ENCODE data around the gene LARP1. TPM values are rescaled to one million over a fixed set of nuclear protein-coding genes. Genes with fewer than 3 reads are reported as not detected.

The LARP1 gene
- polyA plus RNA-seq, 4 donors = 16.8 to 104 (median 43.0) TPM

- Histone ChIP-seq H3K36me3 (ENCODE audit: control insufficient read depth in 3 of 3, insufficient read depth in 2 of 3, low read depth in 1 of 3, low read length in 3 of 3) (no peaks in the 10 kb centered on the region), H3K4me3 (ENCODE audit: low read depth in 1 of 3, low read length in 3 of 3) (peak overlapping the region; percentile 90 to 94 (median 91)), H3K4me1 (ENCODE audit: control insufficient read depth in 3 of 3, insufficient read depth in 2 of 3, low read depth in 1 of 3, low read length in 2 of 3) (peaks cover 6 to 16% (median 6%) of the 10 kb centered on the region in 3 donors), H3K27ac (ENCODE audit: low read depth in 1 of 3, low read length in 2 of 3) (peak overlapping the region; percentile 98 to 100 (median 98)), H3K27me3 (ENCODE audit: control insufficient read depth in 3 of 3, insufficient read depth in 3 of 3, low read length in 3 of 3) (no peaks in the 10 kb centered on the region), H3K9me3 (ENCODE audit: control insufficient read depth in 2 of 2, insufficient read depth in 1 of 2, low read depth in 1 of 2, low read length in 1 of 2) (no peaks in the 10 kb centered on the region)
- FAIRE-seq (no peak), DNase-seq (peak; percentile 94 to 99)
- 0% methylated on average over 58 to 59 of the region's 59 CpGs for WGBS, 3 donors
These were observed 102.5 kb downstream of the LARP1 start for GRCh38 chr5:154857530-154858296.

GRCh38 chr5:154858297-154858971, 103.3 kb downstream of the LARP1 start, which contains the start of gene CNOT8:
CNOT8 (plus strand) TSS chr5:154858627; CDS start chr5:154863279, 4,652 bp downstream.
- Histone ChIP-seq H3K4me3 (ENCODE audit: low read depth in 1 of 3, low read length in 3 of 3) (peak within 1 kb of the TSS; percentile 90 to 94 (median 91)), H3K36me3 (ENCODE audit: control insufficient read depth in 3 of 3, insufficient read depth in 2 of 3, low read depth in 1 of 3, low read length in 3 of 3) (peaks cover 0 to 3% (median 0%) of the 10 kb centered on the region in 3 donors), H3K4me1 (ENCODE audit: control insufficient read depth in 3 of 3, insufficient read depth in 2 of 3, low read depth in 1 of 3, low read length in 2 of 3) (peaks cover 6 to 16% (median 6%) of the 10 kb centered on the region in 3 donors), H3K27me3 (ENCODE audit: control insufficient read depth in 3 of 3, insufficient read depth in 3 of 3, low read length in 3 of 3) (no peaks in the 10 kb centered on the region), H3K27ac (ENCODE audit: low read depth in 1 of 3, low read length in 2 of 3) (peak within 1 kb of the TSS; percentile 98 to 100 (median 98)), H3K9me3 (ENCODE audit: control insufficient read depth in 2 of 2, insufficient read depth in 1 of 2, low read depth in 1 of 2, low read length in 1 of 2) (no peaks in the 10 kb centered on the region)
- 0 to 1% (median 0%) methylated on average over 51 to 65 of the region's 65 CpGs for WGBS, 3 donors
- peak; percentile 97 to 98 for DNase-seq
- no peak for FAIRE-seq

GRCh38 chr5:154858972-154859871, 104.0 kb downstream of the LARP1 start:
- peak; percentile 51 to 57 for DNase-seq
- Histone ChIP-seq H3K4me3 (ENCODE audit: low read depth in 1 of 3, low read length in 3 of 3) (peak overlapping the region; percentile 90 to 94 (median 91)), H3K36me3 (ENCODE audit: control insufficient read depth in 3 of 3, insufficient read depth in 2 of 3, low read depth in 1 of 3, low read length in 3 of 3) (peaks cover 0 to 7% (median 0%) of the 10 kb centered on the region in 3 donors), H3K9me3 (ENCODE audit: control insufficient read depth in 2 of 2, insufficient read depth in 1 of 2, low read depth in 1 of 2, low read length in 1 of 2) (no peaks in the 10 kb centered on the region), H3K27ac (ENCODE audit: low read depth in 1 of 3, low read length in 2 of 3) (peak overlapping the region; percentile 98 to 100 (median 98)), H3K4me1 (ENCODE audit: control insufficient read depth in 3 of 3, insufficient read depth in 2 of 3, low read depth in 1 of 3, low read length in 2 of 3) (peaks cover 6 to 16% (median 6%) of the 10 kb centered on the region in 3 donors), H3K27me3 (ENCODE audit: control insufficient read depth in 3 of 3, insufficient read depth in 3 of 3, low read length in 3 of 3) (no peaks in the 10 kb centered on the region)
- no peak for FAIRE-seq
- 0 to 1% (median 0%) methylated on average over 26 of the region's 26 CpGs for WGBS, 3 donors

DNA sequence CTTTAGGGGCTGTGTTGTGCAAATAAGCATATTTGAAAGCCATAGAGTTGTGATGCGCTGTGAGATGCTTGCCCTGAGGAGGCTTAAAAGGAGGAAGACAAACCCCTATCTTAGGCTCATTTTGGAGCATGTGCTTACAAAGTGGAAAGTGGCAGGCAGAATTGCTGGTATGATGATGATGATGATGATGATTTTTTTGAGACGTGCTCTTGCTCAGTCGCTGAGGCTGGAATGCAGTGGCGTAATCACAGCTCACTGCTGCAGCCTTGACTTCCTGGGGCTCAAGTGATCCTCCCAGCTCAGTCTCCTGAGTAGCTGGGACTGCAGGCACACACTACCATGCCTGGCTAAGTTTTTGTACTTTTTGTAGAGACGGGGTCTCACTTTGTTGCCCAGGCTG, 104.9 kb downstream of the LARP1 start:
- 29 to 30% (median 30%) methylated on average over 5 of the region's 5 CpGs for WGBS, 3 donors
- DNase-seq (peak; percentile 21 to 34), FAIRE-seq (no peak)
- Histone ChIP-seq H3K36me3 (ENCODE audit: control insufficient read depth in 3 of 3, insufficient read depth in 2 of 3, low read depth in 1 of 3, low read length in 3 of 3) (peaks cover 1 to 11% (median 2%) of the 10 kb centered on the region in 3 donors), H3K27ac (ENCODE audit: low read depth in 1 of 3, low read length in 2 of 3) (peak overlapping the region in 2 of 3 donors; percentile 98), H3K9me3 (ENCODE audit: control insufficient read depth in 2 of 2, insufficient read depth in 1 of 2, low read depth in 1 of 2, low read length in 1 of 2) (no peaks in the 10 kb centered on the region), H3K4me3 (ENCODE audit: low read depth in 1 of 3, low read length in 3 of 3) (peak overlapping the region in 2 of 3 donors; percentile 90 to 91), H3K27me3 (ENCODE audit: control insufficient read depth in 3 of 3, insufficient read depth in 3 of 3, low read length in 3 of 3) (no peaks in the 10 kb centered on the region), H3K4me1 (ENCODE audit: control insufficient read depth in 3 of 3, insufficient read depth in 2 of 3, low read depth in 1 of 3, low read length in 2 of 3) (peaks cover 6 to 16% (median 6%) of the 10 kb centered on the region in 3 donors)

DNA sequence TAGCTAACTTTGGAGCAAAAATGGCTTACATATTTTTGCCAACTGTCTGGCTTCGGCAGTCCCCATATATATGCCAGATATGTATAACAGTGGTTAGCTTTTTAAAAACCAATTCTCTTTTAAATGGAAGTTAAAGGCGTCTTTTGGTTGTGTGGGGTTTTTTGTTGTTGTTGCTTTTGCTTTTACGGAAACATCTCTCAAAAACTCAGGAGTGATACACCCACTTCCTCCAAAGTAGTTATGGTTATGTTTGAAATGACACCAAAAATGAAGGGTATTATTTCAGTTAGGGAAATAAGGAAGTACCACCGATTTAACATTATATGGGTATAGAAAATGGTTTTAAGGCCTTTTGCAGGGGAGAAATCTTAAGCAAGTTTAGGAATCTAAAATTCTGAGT, 105.6 kb downstream of the LARP1 start:
- peaks cover 2 to 11% (median 6%) of the 10 kb centered on the region in 3 donors for H3K36me3 ChIP-seq (ENCODE audit: control insufficient read depth in 3 of 3, insufficient read depth in 2 of 3, low read depth in 1 of 3, low read length in 3 of 3)
- 28 to 40% (median 36%) methylated on average over 4 of the region's 4 CpGs for WGBS, 3 donors
- H3K4me3 ChIP-seq (ENCODE audit: low read depth in 1 of 3, low read length in 3 of 3) = no peak overlapping the region
- no peaks in the 10 kb centered on the region for H3K27me3 ChIP-seq (ENCODE audit: control insufficient read depth in 3 of 3, insufficient read depth in 3 of 3, low read length in 3 of 3)
- H3K27ac ChIP-seq (ENCODE audit: low read depth in 1 of 3, low read length in 2 of 3) = peak overlapping the region in 1 of 3 donors; percentile 98
- DNase-seq = no peak
- H3K4me1 ChIP-seq (ENCODE audit: control insufficient read depth in 3 of 3, insufficient read depth in 2 of 3, low read depth in 1 of 3, low read length in 2 of 3) = peaks cover 6 to 16% (median 6%) of the 10 kb centered on the region in 3 donors
- FAIRE-seq = no peak
- no peaks in the 10 kb centered on the region for H3K9me3 ChIP-seq (ENCODE audit: control insufficient read depth in 2 of 2, insufficient read depth in 1 of 2, low read depth in 1 of 2, low read length in 1 of 2)

DNA sequence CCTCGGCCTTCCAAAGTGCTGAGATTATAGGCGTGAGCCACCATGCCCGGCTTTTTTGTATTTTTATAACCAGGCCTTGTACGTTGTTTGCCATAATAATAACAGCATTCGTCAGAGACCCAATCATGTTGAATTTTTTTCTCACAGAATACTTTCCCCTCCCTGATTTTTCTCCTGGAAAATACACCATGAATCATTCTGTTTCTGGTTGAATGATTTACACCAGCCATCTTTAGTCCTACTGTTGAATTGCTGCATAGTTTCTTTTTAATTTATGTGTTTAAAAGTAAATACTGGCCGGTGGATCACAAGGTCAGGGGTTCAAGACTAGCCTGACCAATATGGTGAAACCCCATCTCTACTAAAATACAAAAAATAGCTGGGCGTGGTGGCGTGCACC, 106.8 kb downstream of the LARP1 start:
- Histone ChIP-seq H3K36me3 (ENCODE audit: control insufficient read depth in 3 of 3, insufficient read depth in 2 of 3, low read depth in 1 of 3, low read length in 3 of 3) (peaks cover 2 to 18% (median 10%) of the 10 kb centered on the region in 3 donors), H3K27me3 (ENCODE audit: control insufficient read depth in 3 of 3, insufficient read depth in 3 of 3, low read length in 3 of 3) (no peaks in the 10 kb centered on the region), H3K9me3 (ENCODE audit: control insufficient read depth in 2 of 2, insufficient read depth in 1 of 2, low read depth in 1 of 2, low read length in 1 of 2) (no peaks in the 10 kb centered on the region), H3K27ac (ENCODE audit: low read depth in 1 of 3, low read length in 2 of 3) (no peak overlapping the region), H3K4me3 (ENCODE audit: low read depth in 1 of 3, low read length in 3 of 3) (no peak overlapping the region), H3K4me1 (ENCODE audit: control insufficient read depth in 3 of 3, insufficient read depth in 2 of 3, low read depth in 1 of 3, low read length in 2 of 3) (peaks cover 5 to 13% (median 6%) of the 10 kb centered on the region in 3 donors)
- DNase-seq (no peak), FAIRE-seq (no peak)
- 78 to 83% (median 79%) methylated on average over 8 of the region's 8 CpGs for WGBS, 3 donors

GRCh38 chr5:154862766-154863165, 107.6 kb downstream of the LARP1 start:
- Histone ChIP-seq H3K9me3 (ENCODE audit: control insufficient read depth in 2 of 2, insufficient read depth in 1 of 2, low read depth in 1 of 2, low read length in 1 of 2) (no peaks in the 10 kb centered on the region), H3K36me3 (ENCODE audit: control insufficient read depth in 3 of 3, insufficient read depth in 2 of 3, low read depth in 1 of 3, low read length in 3 of 3) (peaks cover 2 to 18% (median 10%) of the 10 kb centered on the region in 3 donors), H3K4me1 (ENCODE audit: control insufficient read depth in 3 of 3, insufficient read depth in 2 of 3, low read depth in 1 of 3, low read length in 2 of 3) (peaks cover 3 to 10% (median 6%) of the 10 kb centered on the region in 3 donors), H3K27me3 (ENCODE audit: control insufficient read depth in 3 of 3, insufficient read depth in 3 of 3, low read length in 3 of 3) (no peaks in the 10 kb centered on the region), H3K4me3 (ENCODE audit: low read depth in 1 of 3, low read length in 3 of 3) (no peak overlapping the region), H3K27ac (ENCODE audit: low read depth in 1 of 3, low read length in 2 of 3) (no peak overlapping the region)
- WGBS, 3 donors = 77 to 81% (median 81%) methylated on average over 2 of the region's 2 CpGs
- FAIRE-seq = no peak
- DNase-seq = no peak
